Measurements from ENCODE around the gene SMARCC2.

Gene SMARCC2

GRCh38 chr12:56152132-56152755 is 37.0 kb downstream of the SMARCC2 start, which contains the start of gene MYL6B:
Gene MYL6B, plus strand, starts transcription at chr12:56152587. Its CDS starts 1,332 bp downstream, at chr12:56153919.
- peaks cover 11% of the 10 kb centered on the region for H3K36me3 ChIP-seq (ENCODE audit: control insufficient read depth, insufficient read depth, low read length)
- H3K27me3 ChIP-seq (ENCODE audit: control insufficient read depth, insufficient read depth, low read length, poor library complexity, severe bottlenecking) = no peaks in the 10 kb centered on the region
- H3K27ac ChIP-seq (ENCODE audit: insufficient read depth, low read depth, low read length, poor library complexity, severe bottlenecking) = peak within 1 kb of the TSS; percentile 91
- H3K4me3 ChIP-seq (ENCODE audit: insufficient read depth, low read depth, low read length) = peak within 1 kb of the TSS; percentile 68
- H3K4me1 ChIP-seq (ENCODE audit: control insufficient read depth, insufficient read depth, low read length) = peaks cover 20% of the 10 kb centered on the region
- H3K9me3 ChIP-seq (ENCODE audit: control insufficient read depth, low read length) = no peaks in the 10 kb centered on the region
- 0% methylated on average over 37 of the region's 37 CpGs for WGBS, 2 experiments

GRCh38 chr12:56151672-56152131 is 37.6 kb downstream of the SMARCC2 start:
- Histone ChIP-seq H3K4me1 (ENCODE audit: control insufficient read depth, insufficient read depth, low read length) (peaks cover 19% of the 10 kb centered on the region), H3K27ac (ENCODE audit: insufficient read depth, low read depth, low read length, poor library complexity, severe bottlenecking) (peak overlapping the region; percentile 91), H3K27me3 (ENCODE audit: control insufficient read depth, insufficient read depth, low read length, poor library complexity, severe bottlenecking) (no peaks in the 10 kb centered on the region), H3K36me3 (ENCODE audit: control insufficient read depth, insufficient read depth, low read length) (peaks cover 11% of the 10 kb centered on the region), H3K9me3 (ENCODE audit: control insufficient read depth, low read length) (no peaks in the 10 kb centered on the region), H3K4me3 (ENCODE audit: insufficient read depth, low read depth, low read length) (peak overlapping the region; percentile 68)
- WGBS, 2 experiments = 9 to 11% methylated on average over 12 of the region's 12 CpGs

GRCh38 chr12:56150563-56150962 is 38.7 kb downstream of the SMARCC2 start:
- H3K36me3 ChIP-seq (ENCODE audit: control insufficient read depth, insufficient read depth, low read length) = peaks cover 7% of the 10 kb centered on the region
- no peaks in the 10 kb centered on the region for H3K9me3 ChIP-seq (ENCODE audit: control insufficient read depth, low read length)
- peaks cover 19% of the 10 kb centered on the region for H3K4me1 ChIP-seq (ENCODE audit: control insufficient read depth, insufficient read depth, low read length)
- H3K27ac ChIP-seq (ENCODE audit: insufficient read depth, low read depth, low read length, poor library complexity, severe bottlenecking) = no peak overlapping the region
- no peak overlapping the region for H3K4me3 ChIP-seq (ENCODE audit: insufficient read depth, low read depth, low read length)
- WGBS, 2 experiments = 90 to 99% methylated on average over 2 to 3 of the region's 3 CpGs
- no peaks in the 10 kb centered on the region for H3K27me3 ChIP-seq (ENCODE audit: control insufficient read depth, insufficient read depth, low read length, poor library complexity, severe bottlenecking)

GRCh38 chr12:56146492-56147460 is 42.5 kb downstream of the SMARCC2 start:
- Histone ChIP-seq H3K27ac (ENCODE audit: insufficient read depth, low read depth, low read length, poor library complexity, severe bottlenecking) (no peak overlapping the region), H3K4me1 (ENCODE audit: control insufficient read depth, insufficient read depth, low read length) (peaks cover 4% of the 10 kb centered on the region), H3K27me3 (ENCODE audit: control insufficient read depth, insufficient read depth, low read length, poor library complexity, severe bottlenecking) (no peaks in the 10 kb centered on the region), H3K36me3 (ENCODE audit: control insufficient read depth, insufficient read depth, low read length) (peaks cover 29% of the 10 kb centered on the region), H3K9me3 (ENCODE audit: control insufficient read depth, low read length) (no peaks in the 10 kb centered on the region), H3K4me3 (ENCODE audit: insufficient read depth, low read depth, low read length) (no peak overlapping the region)
- WGBS, 2 experiments = 91% methylated on average over 11 to 13 of the region's 13 CpGs

GRCh38 chr12:56145217-56145616 is 44.1 kb downstream of the SMARCC2 start:
- 85 to 89% methylated on average over 3 of the region's 3 CpGs for WGBS, 2 experiments

GRCh38 chr12:56143870-56144269 is 45.4 kb downstream of the SMARCC2 start:
- Histone ChIP-seq H3K4me1 (ENCODE audit: control insufficient read depth, insufficient read depth, low read length) (no peaks in the 10 kb centered on the region), H3K9me3 (ENCODE audit: control insufficient read depth, low read length) (no peaks in the 10 kb centered on the region), H3K36me3 (ENCODE audit: control insufficient read depth, insufficient read depth, low read length) (peaks cover 47% of the 10 kb centered on the region), H3K27me3 (ENCODE audit: control insufficient read depth, insufficient read depth, low read length, poor library complexity, severe bottlenecking) (no peaks in the 10 kb centered on the region), H3K27ac (ENCODE audit: insufficient read depth, low read depth, low read length, poor library complexity, severe bottlenecking) (no peak overlapping the region), H3K4me3 (ENCODE audit: insufficient read depth, low read depth, low read length) (no peak overlapping the region)
- WGBS, 2 experiments = 93 to 95% methylated on average over 8 of the region's 8 CpGs

More at GRCh38 chr12:56145217-56145616, 44.1 kb downstream of the SMARCC2 start:
- no peaks in the 10 kb centered on the region for H3K27me3 ChIP-seq (ENCODE audit: control insufficient read depth, insufficient read depth, low read length, poor library complexity, severe bottlenecking)
- H3K27ac ChIP-seq (ENCODE audit: insufficient read depth, low read depth, low read length, poor library complexity, severe bottlenecking) = no peak overlapping the region
- H3K36me3 ChIP-seq (ENCODE audit: control insufficient read depth, insufficient read depth, low read length) = peaks cover 34% of the 10 kb centered on the region
- H3K9me3 ChIP-seq (ENCODE audit: control insufficient read depth, low read length) = no peaks in the 10 kb centered on the region
- no peak overlapping the region for H3K4me3 ChIP-seq (ENCODE audit: insufficient read depth, low read depth, low read length)
- no peaks in the 10 kb centered on the region for H3K4me1 ChIP-seq (ENCODE audit: control insufficient read depth, insufficient read depth, low read length)

- no peaks in the 10 kb centered on the region for H3K4me1 ChIP-seq (ENCODE audit: control insufficient read depth, insufficient read depth, low read length)
- H3K27me3 ChIP-seq (ENCODE audit: control insufficient read depth, insufficient read depth, low read length, poor library complexity, severe bottlenecking) = no peaks in the 10 kb centered on the region
- no peak overlapping the region for H3K27ac ChIP-seq (ENCODE audit: insufficient read depth, low read depth, low read length, poor library complexity, severe bottlenecking)
- no peak overlapping the region for H3K4me3 ChIP-seq (ENCODE audit: insufficient read depth, low read depth, low read length)
- H3K9me3 ChIP-seq (ENCODE audit: control insufficient read depth, low read length) = no peaks in the 10 kb centered on the region
- 97 to 100% methylated on average over 4 of the region's 4 CpGs for WGBS, 2 experiments
- peaks cover 53% of the 10 kb centered on the region for H3K36me3 ChIP-seq (ENCODE audit: control insufficient read depth, insufficient read depth, low read length)
Measured at GRCh38 chr12:56143217-56143616, 46.1 kb downstream of the SMARCC2 start.

- Histone ChIP-seq H3K9me3 (ENCODE audit: control insufficient read depth, low read length) (no peaks in the 10 kb centered on the region), H3K27me3 (ENCODE audit: control insufficient read depth, insufficient read depth, low read length, poor library complexity, severe bottlenecking) (no peaks in the 10 kb centered on the region), H3K4me1 (ENCODE audit: control insufficient read depth, insufficient read depth, low read length) (no peaks in the 10 kb centered on the region), H3K36me3 (ENCODE audit: control insufficient read depth, insufficient read depth, low read length) (peaks cover 63% of the 10 kb centered on the region), H3K27ac (ENCODE audit: insufficient read depth, low read depth, low read length, poor library complexity, severe bottlenecking) (no peak overlapping the region), H3K4me3 (ENCODE audit: insufficient read depth, low read depth, low read length) (no peak overlapping the region)
- WGBS, 2 experiments = 91 to 95% methylated on average over 19 of the region's 19 CpGs
Measured at GRCh38 chr12:56141946-56142784, 47.1 kb downstream of the SMARCC2 start.

- H3K4me3 ChIP-seq (ENCODE audit: insufficient read depth, low read depth, low read length) = no peak overlapping the region
- no peak overlapping the region for H3K27ac ChIP-seq (ENCODE audit: insufficient read depth, low read depth, low read length, poor library complexity, severe bottlenecking)
- WGBS, 2 experiments = 95 to 98% methylated on average over 14 of the region's 14 CpGs
- no peaks in the 10 kb centered on the region for H3K27me3 ChIP-seq (ENCODE audit: control insufficient read depth, insufficient read depth, low read length, poor library complexity, severe bottlenecking)
- H3K9me3 ChIP-seq (ENCODE audit: control insufficient read depth, low read length) = no peaks in the 10 kb centered on the region
- H3K4me1 ChIP-seq (ENCODE audit: control insufficient read depth, insufficient read depth, low read length) = no peaks in the 10 kb centered on the region
- H3K36me3 ChIP-seq (ENCODE audit: control insufficient read depth, insufficient read depth, low read length) = peaks cover 64% of the 10 kb centered on the region
Measured at GRCh38 chr12:56137853-56138571, 51.3 kb downstream of the SMARCC2 start.

All from ectodermal cell (in vitro differentiated cells).